Frontal cortex (tissue), 4 donors: ENCODE data around the gene GGA2. TPM values are rescaled to one million over a fixed set of nuclear protein-coding genes. Genes with fewer than 3 reads are reported as not detected.

Source experiments
- DNase-seq, 2 donors: peaks; one replicate each; pipeline ENCODE4 v3.0.0; 2012; ENCODE audit warnings: low spot score in 2 of 2
- FAIRE-seq: peaks from 2 replicates; lab custom pipeline; 2012; peaks lifted over from hg19 to GRCh38; lab: Jason Lieb, UNC
- small RNA-seq: library from RNA; depleted of rRNA; stranded (forward); fragments of <200 nt; gene quantifications from one replicate; pipeline ENCODE3, GENCODE V24; 2014
- total RNA-seq: library from RNA; depleted of rRNA; stranded (reverse); fragments of >200 nt; gene quantifications from one replicate; pipeline ENCODE4 v1.2.3, GENCODE V29; 2014
- donor health status: control.
- donor health status: control.
- donor health status: control.

GGA2 gene
- total RNA-seq, 1 donor from 2014 or later, result 17.9 TPM

DNA sequence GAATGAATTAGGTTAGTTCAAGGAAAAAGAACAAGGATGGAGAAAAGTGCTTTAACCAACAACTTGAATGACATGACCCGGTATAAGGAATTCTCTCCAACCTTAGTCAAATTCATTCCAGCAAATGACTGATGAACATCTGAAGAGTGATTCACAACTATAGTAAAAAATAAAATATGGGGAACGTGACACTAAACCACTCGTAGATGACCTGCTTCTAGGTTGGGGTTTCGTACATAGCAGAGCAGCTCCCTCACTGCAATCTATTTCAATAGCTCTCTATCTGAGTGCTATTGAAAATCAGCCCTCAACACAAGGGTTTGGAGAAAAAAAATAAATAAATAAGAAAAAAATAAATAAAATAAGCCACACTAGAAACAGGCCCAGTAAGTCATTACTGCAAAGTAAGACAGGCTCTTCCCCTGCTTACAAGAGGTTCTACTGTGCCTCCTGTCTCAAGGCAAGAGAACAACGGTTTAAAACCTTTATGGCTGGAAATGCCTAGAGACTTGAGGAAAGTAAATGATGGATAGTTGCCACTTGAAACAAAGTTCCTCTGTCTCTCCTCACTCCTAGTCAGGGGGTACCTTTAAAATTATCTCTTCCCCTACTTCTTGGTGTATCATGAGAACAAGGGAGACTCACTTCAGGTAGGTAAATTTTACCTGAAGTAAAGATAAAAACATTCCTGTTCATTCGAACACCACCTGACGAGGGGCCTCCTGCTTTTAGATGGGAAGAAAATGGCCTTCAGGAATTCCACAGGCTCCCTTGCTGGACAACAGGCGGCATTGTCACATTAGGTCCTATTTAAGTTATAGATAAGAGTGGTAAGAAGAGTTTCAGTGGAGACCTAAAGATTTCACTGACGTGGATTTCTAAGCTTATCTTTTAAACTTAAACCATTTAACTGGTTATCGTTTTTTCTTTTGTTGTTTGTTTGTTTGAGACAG lies 77.8 kb downstream of the GGA2 start:
- FAIRE-seq (no peak), DNase-seq (no peak)

DNA sequence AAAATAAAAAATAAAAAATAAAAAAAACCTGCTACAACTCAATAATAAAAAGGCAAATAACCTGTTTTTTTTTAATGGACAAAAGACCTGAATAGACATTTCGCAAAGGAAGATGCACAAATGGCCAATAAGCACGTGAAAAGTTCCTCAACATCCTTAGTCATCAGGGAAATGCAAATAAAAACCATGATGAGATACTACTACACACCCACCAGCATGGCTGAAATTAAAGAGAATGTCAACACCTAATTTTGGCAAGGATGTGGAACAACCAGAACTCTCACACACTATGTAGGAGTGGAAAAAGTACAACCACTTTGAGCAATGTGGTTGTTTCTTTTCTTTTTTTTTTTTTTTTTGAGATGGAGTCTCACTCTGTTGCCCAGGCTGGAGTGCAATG lies 81.9 kb downstream of the GGA2 start:
- FAIRE-seq (no peak), DNase-seq (no peak)

DNA sequence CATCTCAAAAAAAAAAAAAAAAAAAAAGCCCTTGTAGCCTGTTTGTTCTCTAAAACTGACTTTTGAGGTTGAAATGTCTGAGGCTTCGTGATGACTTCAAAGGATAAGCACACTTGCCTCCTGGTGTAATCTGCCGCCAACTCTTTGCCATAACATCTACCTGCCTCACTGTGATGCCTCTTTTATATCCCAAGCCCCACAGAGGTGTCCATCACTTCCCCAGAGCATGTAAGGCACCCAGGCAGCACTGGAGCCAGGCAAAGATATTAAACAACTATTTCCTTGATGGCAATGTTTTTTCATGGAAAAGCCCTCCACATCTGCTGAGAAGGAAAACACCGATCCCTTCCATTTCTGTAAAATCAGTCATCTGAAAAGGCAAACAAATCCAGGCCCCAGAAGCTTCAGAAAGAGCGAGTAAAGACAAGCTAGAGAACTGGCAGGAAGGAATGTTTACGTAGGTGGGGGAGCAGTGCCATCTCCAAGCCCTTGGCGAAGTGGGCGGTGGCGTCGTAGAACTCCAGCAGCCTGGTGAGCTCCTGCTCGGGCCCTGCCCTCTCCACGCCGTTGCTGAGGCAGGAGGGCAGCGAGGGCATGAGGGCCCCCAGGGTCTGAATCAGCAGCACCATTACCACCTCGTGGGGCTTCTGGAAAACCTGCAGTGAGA lies 85.9 kb downstream of the GGA2 start:
- FAIRE-seq (no peak), DNase-seq (no peak)

DNA sequence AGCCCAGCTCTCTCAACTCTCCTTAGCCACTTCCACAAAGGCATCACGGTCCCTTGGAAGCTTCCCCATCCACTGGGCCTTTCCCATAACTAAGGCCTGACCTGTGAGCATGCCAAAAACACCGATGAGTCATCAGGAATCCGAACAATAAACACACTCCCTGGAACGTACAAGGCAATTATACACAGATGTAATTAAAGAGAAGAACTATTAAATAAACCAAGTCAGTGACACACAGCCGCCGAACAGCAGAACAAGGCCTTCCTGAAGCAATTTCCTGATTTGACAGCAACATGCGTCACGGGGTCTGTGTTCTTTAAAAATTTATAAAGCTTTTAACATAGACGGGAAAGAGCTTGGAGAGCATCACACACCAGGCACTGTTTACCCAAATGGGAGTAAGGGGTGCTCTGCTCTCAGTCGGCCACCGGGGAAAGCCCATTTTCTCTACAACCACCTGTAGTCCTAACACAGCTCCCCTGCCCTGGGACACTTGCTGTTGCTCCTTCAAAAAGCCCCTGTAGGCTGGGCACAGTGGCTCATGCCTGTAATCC lies 86.7 kb downstream of the GGA2 start:
- no peak for FAIRE-seq
- DNase-seq, result no peak

DNA sequence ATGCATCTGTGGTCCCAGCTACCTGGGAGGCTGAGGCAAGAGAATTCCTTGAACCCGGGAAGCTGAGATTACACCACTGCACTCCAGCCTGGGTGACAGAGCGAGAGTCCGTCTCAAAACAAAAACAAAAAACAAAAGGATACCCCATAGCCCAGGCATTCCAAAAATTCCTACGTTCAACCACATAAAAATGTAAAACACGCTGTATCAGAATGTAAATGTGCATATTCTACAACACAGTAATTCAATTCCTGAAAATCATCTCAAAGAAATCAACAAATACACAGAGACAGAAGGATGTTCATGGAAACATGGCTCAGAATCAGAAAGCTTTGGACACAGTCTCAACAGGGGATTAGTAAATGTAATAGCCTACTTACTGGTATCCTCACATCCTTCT lies 90.3 kb downstream of the GGA2 start:
- DNase-seq, result no peak

DNA sequence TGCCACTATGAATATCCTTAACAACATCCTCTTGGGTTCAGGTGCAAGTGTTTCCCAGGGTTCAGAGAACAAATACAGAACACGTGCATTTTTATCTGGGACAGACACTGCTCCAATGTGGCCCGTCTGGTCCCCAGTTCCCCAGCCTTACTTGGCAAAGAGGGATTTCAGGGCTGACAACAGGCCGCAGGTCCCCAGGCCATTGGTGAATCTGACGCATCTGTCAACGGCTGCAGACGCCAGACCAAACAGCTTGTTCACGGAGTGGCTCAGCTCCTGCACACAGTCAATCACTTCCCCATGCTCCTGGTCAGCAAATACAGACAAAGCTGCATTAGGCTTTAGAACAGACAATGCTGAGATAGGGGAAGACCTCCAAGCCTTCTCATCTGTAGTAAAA lies 93.5 kb downstream of the GGA2 start:
- no peak for FAIRE-seq
- DNase-seq, result no peak

More for the DNA sequence above, 90.3 kb downstream of the GGA2 start:
- FAIRE-seq, result no peak

DNA sequence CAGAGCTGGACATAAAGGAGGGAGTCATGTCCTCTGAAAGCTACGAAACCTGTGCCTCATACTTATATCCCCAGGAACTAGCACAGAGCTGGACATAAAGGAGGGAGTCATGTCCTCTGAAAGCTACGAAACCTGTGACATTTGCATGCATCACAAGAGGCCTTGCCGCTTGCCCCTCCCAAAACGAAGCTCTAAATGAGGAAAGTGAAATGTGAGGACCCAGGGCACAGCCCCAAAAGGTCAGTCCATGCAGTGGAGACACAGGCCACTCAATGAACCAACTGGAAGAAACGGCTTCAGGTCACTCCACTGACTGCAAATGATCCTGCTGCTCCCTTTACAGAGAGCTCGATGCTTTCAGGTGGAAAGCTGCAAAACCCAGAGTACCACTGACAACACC lies 95.6 kb downstream of the GGA2 start:
- DNase-seq, result no peak

More for the DNA sequence above, 95.6 kb downstream of the GGA2 start:
- FAIRE-seq, result no peak

Small RNA genes lying within 50 kb of the gene (small RNA-seq; reads per million reads assigned to genes)
- not detected for gene RF00072

Other genes starting within 250 kb of the GGA2 start
- gene SCNN1B, start 208.2 kb downstream of the GGA2 start, total RNA-seq, result not detected
- 16.7 TPM for gene COG7, start 57.3 kb downstream of the GGA2 start, total RNA-seq
- gene EARS2, start 46.9 kb upstream of the GGA2 start, total RNA-seq, result 33.0 TPM
- 53.0 TPM for gene UBFD1, start 47.2 kb upstream of the GGA2 start, total RNA-seq
- 108 TPM for gene NDUFAB1, start 85.8 kb upstream of the GGA2 start, total RNA-seq
- 21.6 TPM for gene PALB2, start 130.8 kb upstream of the GGA2 start, total RNA-seq
- 75.0 TPM for gene DCTN5, start 131.0 kb upstream of the GGA2 start, total RNA-seq
- 1.6 TPM for gene PLK1, start 168.4 kb upstream of the GGA2 start, total RNA-seq
- gene ERN2, start 202.7 kb upstream of the GGA2 start, total RNA-seq, result not detected
- 1.2 TPM for gene CHP2, start 244.5 kb upstream of the GGA2 start, total RNA-seq